Chondrocyte (in vitro differentiated cells): Measurements from ENCODE around the gene ZNF606. TPM values are rescaled to one million over a fixed set of nuclear protein-coding genes. Genes with fewer than 3 reads are reported as not detected.

ENCODE experiments used
- DNase-seq: peaks from one replicate; pipeline ENCODE4 v3.0.0; 2021; ENCODE audit warnings: mixed read lengths, low spot score
- H3K27ac Mint-ChIP-seq: one replicate; pipeline ENCODE4 v1.8.0; 2021; ENCODE audit warnings: mild to moderate bottlenecking, moderate library complexity, mixed read lengths; ENCODE audit not compliant: unreplicated experiment
- H3K27me3 Mint-ChIP-seq: 2 replicates; pipeline ENCODE4 v1.8.0; 2021; ENCODE audit warnings: low read depth, mixed read lengths
- H3K36me3 Mint-ChIP-seq: 2 replicates; pipeline ENCODE4 v1.8.0; 2021; ENCODE audit warnings: low read depth, mixed read lengths
- H3K4me1 Mint-ChIP-seq: 2 replicates; pipeline ENCODE4 v1.8.0; 2021; ENCODE audit warnings: low read depth, mild to moderate bottlenecking, mixed read lengths
- H3K4me3 Mint-ChIP-seq: one replicate; pipeline ENCODE4 v1.8.0; 2021; ENCODE audit warnings: mild to moderate bottlenecking, moderate library complexity, mixed read lengths; ENCODE audit not compliant: unreplicated experiment
- H3K9me3 Mint-ChIP-seq: 2 replicates; pipeline ENCODE4 v1.8.0; 2021; ENCODE audit warnings: low read depth, mixed read lengths
- total RNA-seq: library from RNA; stranded (reverse); gene quantifications from 3 replicates; pipeline ENCODE4 v1.2.1, GENCODE V29; 2021
- TF ChIP-seq, protein P1 (sequence below): fragments of 200-600 bp; sonication (generic); IDR thresholded peaks from 2 replicates; pipeline ENCODE4 v1.5.0; 2021; ENCODE audit warnings: antibody characterized with exemption, mild to moderate bottlenecking, moderate library complexity

Gene ZNF606
- total RNA-seq, 1 donor from 2014 or later = 11.4 TPM

GRCh38 chr19:58022283-58022660 lies 19.7 kb upstream of the ZNF606 start:
- H3K9me3 Mint-ChIP-seq = peaks cover 40% of the 10 kb centered on the region
- DNase-seq = no peak
- H3K27ac Mint-ChIP-seq = no peak overlapping the region
- TF ChIP-seq, protein P1, sequence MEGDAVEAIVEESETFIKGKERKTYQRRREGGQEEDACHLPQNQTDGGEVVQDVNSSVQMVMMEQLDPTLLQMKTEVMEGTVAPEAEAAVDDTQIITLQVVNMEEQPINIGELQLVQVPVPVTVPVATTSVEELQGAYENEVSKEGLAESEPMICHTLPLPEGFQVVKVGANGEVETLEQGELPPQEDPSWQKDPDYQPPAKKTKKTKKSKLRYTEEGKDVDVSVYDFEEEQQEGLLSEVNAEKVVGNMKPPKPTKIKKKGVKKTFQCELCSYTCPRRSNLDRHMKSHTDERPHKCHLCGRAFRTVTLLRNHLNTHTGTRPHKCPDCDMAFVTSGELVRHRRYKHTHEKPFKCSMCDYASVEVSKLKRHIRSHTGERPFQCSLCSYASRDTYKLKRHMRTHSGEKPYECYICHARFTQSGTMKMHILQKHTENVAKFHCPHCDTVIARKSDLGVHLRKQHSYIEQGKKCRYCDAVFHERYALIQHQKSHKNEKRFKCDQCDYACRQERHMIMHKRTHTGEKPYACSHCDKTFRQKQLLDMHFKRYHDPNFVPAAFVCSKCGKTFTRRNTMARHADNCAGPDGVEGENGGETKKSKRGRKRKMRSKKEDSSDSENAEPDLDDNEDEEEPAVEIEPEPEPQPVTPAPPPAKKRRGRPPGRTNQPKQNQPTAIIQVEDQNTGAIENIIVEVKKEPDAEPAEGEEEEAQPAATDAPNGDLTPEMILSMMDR = peak; percentile 1
- H3K4me1 Mint-ChIP-seq = no peaks in the 10 kb centered on the region
- no peak overlapping the region for H3K4me3 Mint-ChIP-seq
- no peaks in the 10 kb centered on the region for H3K36me3 Mint-ChIP-seq
- H3K27me3 Mint-ChIP-seq = no peaks in the 10 kb centered on the region

DNA sequence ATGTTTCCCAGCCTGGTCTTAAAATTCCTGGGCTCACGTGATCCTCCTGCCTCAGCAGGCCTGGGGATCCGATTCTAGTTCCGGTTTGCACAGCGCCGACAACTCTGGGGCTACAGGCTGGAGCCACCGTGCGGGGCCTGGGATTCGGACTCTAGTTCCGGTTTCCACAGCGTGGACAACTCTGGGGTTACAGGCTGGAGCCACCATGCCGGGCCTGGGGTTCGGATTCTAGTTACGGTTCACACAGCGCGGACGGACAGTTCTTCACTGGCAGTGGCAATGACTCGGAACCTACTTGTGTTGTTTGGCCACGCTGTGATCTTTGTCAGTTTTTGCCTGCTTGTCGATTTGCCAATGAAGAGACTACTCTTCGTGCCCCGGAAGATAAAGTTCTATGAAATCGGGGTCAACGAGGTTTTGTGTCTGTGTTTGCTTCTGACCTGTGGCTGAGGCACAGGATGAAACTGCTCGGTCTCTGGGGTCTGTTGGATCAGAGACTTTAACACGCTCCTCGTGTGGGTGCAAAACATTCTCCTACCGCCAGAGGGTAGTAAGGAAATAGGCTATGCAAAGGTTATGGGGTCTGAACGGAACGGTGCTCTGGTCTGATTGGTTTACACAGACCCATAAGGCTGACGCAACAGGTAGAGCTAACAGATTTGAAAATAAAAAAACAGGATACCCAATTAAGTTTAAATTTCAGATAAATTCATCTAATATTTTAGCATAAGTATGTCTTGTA lies 19.1 kb upstream of the ZNF606 start:
- Mint-ChIP-seq H3K9me3 (peaks cover 45% of the 10 kb centered on the region), H3K4me3 (no peak overlapping the region), H3K36me3 (no peaks in the 10 kb centered on the region), H3K4me1 (no peaks in the 10 kb centered on the region), H3K27ac (no peak overlapping the region), H3K27me3 (no peaks in the 10 kb centered on the region)
- peak; percentile 55 for DNase-seq
- TF ChIP-seq, protein P1 = peak; percentile 50

DNA sequence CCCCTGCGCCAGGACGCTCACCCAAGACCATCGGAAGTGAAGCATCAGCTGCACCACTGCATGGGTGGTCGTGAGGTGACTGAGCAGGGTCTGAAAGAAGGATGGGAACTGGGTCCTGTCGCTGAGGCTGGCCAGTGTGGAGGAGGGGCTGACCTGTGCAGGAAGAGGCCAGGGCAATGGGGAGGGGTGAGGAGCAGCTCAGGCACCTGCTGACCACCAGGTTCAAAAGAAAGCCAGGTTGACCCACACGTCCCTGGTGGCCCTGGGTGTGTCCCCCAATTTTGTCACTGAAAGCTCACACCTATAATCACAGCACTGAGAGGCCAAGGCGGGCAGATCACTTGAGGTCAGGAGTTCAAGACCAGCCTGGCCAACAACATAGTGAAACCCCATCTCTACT lies 17.5 kb upstream of the ZNF606 start:
- TF ChIP-seq, protein P1 = no peak
- peak; percentile 64 for DNase-seq
- no peak overlapping the region for H3K27ac Mint-ChIP-seq
- no peak overlapping the region for H3K4me3 Mint-ChIP-seq
- H3K9me3 Mint-ChIP-seq = peaks cover 46% of the 10 kb centered on the region
- no peaks in the 10 kb centered on the region for H3K4me1 Mint-ChIP-seq
- H3K27me3 Mint-ChIP-seq = no peaks in the 10 kb centered on the region
- H3K36me3 Mint-ChIP-seq = peaks cover 5% of the 10 kb centered on the region

DNA sequence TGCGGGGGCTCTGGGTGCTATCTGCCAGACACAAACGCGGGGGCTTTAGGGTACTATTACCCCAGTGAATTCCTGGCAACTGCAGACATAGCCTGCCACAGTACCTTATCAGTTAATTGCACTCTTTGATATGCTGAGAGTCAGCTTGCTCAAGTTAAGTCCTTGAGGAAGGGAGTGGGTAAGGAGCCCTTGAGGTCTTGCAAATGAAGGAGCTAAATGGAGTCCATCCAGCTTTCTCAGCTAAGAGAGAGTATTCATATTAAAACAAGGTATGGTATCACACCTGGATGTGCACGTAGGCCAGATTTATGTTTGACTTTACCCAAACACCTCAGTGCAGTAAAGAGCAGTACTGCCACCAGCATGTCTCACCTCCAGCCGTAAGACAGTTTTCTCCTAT lies 11.5 kb upstream of the ZNF606 start:
- TF ChIP-seq, protein P1 = no peak
- Mint-ChIP-seq H3K4me3 (no peak overlapping the region), H3K9me3 (peaks cover 55% of the 10 kb centered on the region), H3K27me3 (no peaks in the 10 kb centered on the region), H3K36me3 (peaks cover 30% of the 10 kb centered on the region), H3K4me1 (no peaks in the 10 kb centered on the region), H3K27ac (no peak overlapping the region)
- DNase-seq = no peak

DNA sequence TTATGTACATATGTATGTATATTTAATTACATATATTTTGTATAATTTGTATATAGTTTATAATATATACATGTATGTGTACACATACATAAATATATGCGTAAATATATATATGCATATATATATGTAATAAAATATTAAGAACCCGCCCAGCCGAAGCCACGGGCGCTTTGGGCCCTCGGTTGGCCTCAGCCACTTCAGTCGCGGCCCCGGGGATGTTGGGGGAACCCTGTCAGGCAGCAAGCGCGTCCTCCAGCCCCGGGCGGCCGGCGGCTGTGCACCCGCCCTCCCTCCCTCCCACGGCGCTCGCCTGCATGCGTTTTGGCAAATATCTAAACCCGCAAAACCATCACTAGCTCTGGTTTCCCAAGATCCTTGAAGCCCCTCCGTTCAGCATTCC lies 7.9 kb upstream of the ZNF606 start:
- TF ChIP-seq, protein P1 = no peak
- Mint-ChIP-seq H3K4me3 (no peak overlapping the region), H3K4me1 (no peaks in the 10 kb centered on the region), H3K27me3 (no peaks in the 10 kb centered on the region), H3K27ac (no peak overlapping the region), H3K36me3 (peaks cover 51% of the 10 kb centered on the region), H3K9me3 (peaks cover 65% of the 10 kb centered on the region)
- DNase-seq = no peak
